Measurements from ENCODE around the gene CFAP97.

Gene CFAP97

DNA sequence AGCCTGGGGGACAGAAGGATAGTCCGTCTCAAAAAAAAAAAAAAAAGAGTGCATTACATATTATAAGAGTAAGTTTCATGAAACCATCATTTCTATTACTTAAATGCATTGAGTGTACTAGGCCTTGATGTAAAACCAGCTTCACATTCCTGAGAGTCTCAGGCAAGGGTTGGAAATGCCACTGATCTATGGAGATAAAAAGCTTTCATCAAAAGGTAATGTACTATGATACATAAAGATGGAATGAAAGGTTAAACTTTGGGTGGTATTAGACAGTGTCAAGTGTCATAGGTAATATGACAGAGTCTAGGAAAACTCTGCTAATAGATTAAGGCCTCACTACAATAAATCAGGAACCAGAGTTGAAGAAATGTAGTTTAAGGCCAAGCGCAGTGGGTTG, 7.4 kb downstream of the CFAP97 start:
- DNase-seq = no peak

DNA sequence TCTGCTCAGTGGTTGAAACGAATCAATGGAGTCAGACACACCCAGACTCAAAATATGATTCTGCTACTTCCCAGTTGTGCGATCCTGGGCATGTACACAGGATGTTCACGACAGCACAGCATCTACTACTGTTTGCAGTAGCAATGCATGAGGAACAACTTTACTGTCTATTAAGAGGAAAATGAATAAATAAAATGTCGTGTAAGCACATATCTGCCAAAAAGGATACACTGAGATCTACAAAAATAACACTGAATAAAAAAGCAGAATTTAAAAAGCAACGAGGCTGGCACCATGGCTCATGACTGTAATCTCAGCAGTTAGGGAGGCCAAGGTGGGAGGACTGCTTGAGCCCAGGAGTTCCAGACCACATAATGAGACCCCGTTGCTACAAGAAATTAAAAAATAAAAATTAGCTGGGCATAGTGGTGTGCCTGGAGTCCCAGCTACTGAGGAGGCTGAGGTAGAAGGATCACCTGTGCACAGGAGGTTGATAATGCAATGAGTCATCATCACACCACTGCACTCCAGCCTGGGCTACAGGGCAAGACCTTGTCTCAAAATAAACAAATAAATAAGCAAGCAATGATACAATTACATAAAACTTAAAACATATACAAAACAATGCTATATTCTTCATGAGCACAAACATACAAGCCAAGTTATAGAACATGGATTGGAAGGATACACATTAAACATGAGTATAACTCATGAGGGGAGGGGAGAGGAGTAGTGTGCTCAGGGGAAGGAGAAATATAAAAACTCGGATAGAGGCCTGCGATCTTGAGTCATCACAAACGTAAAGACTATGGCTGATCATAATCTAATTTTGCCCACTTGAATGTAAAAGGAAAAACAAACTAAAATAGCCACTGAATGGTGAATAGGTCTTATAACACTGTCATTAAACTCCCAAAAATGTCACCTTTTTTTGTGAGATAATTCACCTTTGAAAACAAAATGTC, 8.6 kb downstream of the CFAP97 start:
- DNase-seq = no peak

GRCh38 chr4:185192059-185192458, 11.7 kb downstream of the CFAP97 start:
- no peak for DNase-seq

DNA sequence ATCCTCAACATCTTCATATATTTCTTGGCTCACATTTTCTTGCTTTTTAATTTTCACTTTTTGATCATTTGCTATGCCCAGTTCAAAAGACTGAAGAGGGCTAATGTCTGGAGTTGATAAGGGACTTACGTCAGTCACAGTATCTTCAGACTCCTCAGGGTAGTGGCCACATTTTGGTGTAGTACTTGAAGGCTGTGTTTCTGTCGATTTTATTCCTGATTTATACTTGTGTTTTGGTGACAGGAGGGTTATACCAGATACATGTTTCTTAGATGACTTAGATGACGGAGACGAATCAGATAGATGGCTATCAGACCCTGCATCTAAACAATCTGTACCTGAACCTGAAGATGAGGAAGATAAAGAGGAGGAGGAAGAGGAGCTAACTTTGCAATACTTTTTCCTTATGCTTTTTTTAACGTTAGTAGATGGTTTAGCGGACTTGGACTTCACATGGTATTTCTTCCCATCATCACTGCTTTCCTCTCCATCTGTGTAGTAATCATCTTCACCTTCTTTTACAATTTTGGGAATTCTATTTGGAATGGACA, 13.4 kb downstream of the CFAP97 start:
- no peak for DNase-seq

DNA sequence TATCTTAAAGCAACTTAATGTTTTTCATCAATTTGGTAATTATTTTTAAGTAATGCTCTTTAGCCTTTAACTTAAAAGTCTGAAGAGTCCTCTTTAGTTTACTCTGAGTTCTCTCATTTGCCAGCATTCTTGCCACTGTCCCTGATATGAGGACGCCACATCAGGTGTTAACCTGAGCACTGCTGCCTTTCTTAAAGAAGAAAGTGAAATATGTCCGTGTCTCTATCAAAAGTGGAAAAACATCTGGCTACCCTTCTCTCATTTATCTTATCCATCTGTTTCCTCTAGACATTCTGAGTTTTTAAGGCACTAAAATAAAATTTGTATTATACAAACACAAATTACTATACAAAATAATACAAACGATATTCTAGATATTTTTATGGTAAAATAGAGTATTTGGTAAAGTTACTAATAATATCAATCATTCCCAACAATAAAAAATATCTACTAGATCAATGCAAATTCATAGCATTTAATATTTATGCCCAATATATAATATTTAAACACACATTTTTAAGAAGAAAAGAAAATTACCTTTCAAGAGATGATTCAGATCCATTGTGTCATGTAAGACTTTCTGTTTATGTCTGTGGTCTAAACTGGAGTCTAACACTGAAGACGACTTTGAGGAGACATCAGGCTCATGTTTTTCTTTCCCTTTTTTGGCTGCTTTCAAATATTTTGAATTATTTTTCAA, 14.0 kb downstream of the CFAP97 start:
- DNase-seq = no peak

DNA sequence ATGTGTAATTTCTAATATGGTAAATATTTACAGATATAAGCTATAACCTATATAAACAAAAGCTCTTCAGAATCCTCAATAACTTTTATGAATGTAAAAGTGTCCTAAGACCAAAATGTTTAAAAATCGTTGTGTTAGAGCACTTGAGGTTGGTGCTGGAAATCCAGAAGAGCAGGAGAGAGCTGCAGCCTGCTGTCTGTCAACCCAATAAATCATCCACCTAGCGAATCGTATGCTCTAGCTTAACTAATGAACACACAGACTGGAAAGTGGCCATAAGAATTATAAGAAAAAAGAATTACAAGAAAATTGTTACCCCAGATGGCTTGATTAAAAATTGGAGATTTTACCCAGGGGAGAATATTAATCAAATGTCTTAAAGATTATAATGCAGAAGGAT, 17.0 kb downstream of the CFAP97 start:
- DNase-seq = no peak

DNA sequence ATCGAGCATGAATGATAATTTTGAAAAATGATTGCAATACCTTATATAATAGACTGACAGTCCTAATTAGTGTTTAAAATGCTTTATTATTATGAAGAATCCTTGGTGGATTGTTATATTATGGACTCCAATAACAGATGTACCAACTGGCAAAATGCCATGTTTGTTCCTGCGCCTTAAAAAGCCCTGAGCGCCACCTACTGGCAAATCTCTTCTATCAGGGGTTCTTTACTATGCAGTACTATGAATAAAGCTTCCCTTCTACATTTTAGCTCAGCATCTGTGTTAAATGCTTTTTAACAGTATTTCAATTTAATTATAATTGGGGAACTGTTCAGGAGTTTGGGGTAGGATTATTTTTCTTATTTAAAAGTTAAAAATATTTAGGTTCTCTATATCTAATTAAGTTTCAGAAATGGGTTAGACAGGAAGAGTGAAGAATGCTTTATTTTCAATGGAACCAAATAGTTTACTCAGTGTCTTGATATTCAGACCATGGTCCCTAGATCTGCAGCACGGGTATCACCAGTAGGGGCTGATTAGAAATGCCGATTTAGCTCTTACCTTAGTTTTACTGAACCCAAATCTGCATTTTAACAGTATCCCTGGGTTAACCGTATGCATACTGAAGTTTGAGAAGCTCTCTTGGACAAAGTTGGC, 20.0 kb downstream of the CFAP97 start:
- DNase-seq = peak; percentile 15 to 68

DNA sequence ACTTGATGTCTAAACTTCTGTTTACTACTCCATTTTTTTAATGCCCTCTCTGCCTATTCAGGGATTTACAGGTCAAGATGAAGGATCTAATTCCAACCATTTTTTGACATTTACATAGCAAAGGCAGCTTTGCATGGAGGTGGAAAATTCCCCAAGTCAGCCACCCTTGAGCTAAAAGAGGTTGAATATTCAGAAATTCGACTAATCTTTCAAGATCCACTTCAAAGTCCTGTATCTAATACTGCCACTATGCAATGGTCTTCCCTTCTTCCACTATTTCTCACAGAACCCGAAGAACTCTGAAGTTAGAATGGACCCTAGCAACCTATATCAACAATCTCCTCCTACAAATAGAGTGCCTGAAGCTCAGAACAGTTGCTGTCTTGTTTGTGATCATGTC, 21.6 kb downstream of the CFAP97 start:
- DNase-seq = no peak

- no peak for DNase-seq
Observed at GRCh38 chr4:185179488-185179887, 24.3 kb downstream of the CFAP97 start.

DNA sequence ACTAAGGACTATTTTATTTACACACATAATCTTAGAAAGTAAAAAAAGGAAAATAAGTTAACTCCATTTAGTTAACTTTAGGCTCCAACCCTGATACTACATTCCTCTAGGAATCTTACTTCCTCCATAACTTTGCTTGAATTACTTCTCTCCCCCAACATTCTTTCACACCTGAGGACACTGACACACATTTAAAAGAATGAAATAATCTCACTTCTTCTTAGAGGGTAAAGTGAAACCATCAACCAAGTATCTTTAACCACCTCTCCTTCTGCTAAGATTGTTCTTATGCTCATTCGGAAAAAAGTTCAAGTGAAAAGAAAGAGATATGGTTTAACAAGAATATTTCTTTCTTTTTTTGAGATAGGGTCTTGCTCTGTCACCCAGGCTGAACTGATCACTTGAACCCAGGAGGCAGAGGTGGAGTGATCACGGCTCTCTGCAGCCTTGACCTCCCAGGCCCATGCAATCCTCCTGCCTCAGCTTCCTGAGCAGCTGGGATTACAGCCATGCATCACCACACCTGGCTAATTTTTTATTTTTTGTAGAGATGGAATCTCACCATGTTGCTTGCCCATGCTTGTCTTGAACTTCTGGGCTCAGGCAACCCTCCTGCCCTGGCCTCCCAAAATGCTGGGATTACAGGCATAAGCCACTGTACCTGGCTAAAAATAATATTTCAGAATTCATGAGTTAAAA, 32.3 kb downstream of the CFAP97 start:
- no peak for DNase-seq

DNA sequence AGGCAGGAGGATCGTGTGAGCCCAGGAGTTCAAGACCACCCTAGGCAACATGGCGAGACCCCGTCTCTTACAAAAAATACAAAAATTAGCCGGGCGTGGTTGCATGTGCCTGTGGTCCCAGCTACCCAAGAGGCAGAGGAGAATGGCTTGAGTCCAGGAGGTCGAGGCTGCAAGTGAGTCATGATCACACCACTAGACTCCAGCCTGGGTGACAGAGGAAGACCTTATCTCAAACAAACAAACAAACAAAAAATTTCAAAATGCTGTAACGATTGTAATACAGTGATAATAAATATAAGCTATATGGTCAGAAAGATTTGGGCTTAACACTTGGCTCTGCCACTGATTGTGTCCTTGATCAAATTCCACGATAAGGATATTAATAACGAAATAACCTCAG, 36.6 kb downstream of the CFAP97 start:
- DNase-seq = no peak

DNA sequence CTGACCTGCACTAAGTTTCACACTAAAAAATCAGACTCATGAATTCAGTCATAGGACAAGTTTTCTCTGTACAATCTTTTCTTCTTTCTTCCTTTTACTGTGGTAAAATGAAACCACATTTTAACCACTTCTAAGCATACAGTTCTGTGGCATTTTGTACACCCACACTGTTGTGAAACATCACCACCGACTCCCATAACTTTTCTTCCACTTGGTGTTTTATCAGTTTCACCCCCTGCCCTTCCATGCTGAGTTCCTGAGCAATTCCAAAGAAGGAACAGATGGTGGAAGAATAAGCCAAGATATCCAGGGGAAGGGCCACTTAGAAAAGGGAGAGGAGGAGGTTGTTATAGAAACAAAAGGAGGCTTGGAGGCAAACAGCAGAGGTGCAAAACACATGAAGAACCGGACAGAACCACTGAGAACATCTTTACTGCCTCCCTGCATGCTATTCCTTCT, 38.2 kb downstream of the CFAP97 start:
- DNase-seq = no peak

- no peak for DNase-seq
Observed at GRCh38 chr4:185151296-185151695, 52.5 kb downstream of the CFAP97 start.

DNA sequence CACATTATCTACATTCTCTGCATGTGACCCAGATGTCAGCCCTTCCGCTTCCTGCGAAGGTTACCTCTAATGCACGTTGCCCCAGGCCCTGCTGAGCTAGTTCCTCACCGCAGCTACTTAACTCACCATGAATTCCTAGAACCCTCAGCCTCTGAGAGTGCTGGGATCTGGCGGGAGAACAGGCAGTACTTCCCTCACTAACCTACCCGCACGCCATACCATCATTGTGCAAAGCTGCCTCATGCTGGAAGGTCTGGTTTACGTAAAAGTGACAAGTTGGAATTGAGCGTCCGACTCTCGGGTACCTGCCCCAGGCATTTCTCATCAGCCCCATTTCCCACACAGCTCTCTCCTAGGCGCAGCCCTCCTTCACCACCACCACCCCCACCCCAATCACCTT, 54.4 kb downstream of the CFAP97 start:
- DNase-seq = no peak

- DNase-seq = no peak
Observed at GRCh38 chr4:185145572-185145971, 58.2 kb downstream of the CFAP97 start.

DNA sequence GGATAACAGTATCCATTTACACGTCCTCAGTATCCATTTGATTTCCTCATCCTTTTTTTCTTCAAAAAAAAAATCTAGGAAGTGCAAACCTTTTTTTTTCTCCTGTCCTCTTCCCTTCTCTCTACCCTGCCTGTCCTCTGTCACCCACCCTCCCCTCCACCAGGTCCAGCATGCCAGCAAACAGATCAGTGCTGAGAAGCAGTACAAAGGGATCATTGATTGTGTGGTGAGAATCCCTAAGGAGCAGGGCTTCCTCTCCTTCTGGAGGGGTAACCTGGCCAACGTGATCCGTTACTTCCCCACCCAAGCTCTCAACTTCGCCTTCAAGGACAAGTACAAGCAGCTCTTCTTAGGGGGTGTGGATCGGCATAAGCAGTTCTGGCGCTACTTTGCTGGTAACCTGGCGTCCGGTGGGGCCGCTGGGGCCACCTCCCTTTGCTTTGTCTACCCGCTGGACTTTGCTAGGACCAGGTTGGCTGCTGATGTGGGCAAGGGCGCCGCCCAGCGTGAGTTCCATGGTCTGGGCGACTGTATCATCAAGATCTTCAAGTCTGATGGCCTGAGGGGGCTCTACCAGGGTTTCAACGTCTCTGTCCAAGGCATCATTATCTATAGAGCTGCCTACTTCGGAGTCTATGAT, 59.1 kb downstream of the CFAP97 start:
- no peak for DNase-seq

DNA sequence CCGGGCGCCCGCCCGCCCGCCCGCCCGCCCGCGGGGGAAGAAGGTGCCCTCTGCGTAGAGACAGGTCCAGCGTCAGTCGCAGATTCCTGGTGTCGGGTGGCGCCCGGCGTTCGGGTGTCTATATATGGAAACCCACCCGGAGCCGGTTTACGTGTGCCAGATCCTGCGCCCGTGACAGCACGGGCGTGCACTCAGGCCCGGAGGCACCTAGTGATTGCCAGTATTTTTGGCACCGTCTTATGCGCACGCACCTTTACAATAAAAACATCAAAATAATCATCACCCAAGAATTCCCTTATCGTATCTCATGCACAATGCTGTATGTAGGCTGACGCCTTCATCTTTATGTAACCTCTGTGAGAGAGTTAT, 60.2 kb downstream of the CFAP97 start:
- no peak for DNase-seq

GRCh38 chr4:185142912-185143600, 60.7 kb downstream of the CFAP97 start, which contains the start of gene SLC25A4:
TSS of gene SLC25A4 (plus strand) at chr4:185143266. CDS start at chr4:185143373, 107 bp downstream.
- DNase-seq = peak; percentile 27 to 42

DNA sequence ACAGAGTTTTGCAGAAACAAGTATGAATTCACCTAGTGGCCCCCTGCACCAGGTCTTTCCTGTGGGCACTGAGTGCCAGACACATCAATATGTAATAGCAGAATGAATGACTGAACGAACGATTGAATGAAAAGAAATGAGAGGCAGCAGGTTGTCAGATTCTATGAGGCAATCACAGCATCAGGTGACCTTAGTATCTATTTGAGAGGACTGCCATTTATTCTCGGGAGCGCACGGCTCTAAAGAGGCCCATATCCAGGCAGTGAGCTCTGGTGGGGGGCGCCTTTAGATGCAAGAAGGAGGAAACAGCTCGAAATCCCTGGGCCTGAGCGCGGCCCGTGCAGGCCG, 61.3 kb downstream of the CFAP97 start:
- DNase-seq = no peak

- DNase-seq = no peak
Observed at GRCh38 chr4:185141777-185142176, 62.0 kb downstream of the CFAP97 start.

- no peak for DNase-seq
Observed at GRCh38 chr4:185139736-185140135, 64.1 kb downstream of the CFAP97 start.

- no peak for DNase-seq
Observed at GRCh38 chr4:185138161-185138560, 65.6 kb downstream of the CFAP97 start.

Measured in SHP77 (cell line).